Measurements from ENCODE around the gene SMIM7. TPM values are rescaled to one million over a fixed set of nuclear protein-coding genes. Genes with fewer than 3 reads are reported as not detected.

Gene SMIM7
- 100 to 1,000 TPM in 2 of 4 donors, 10 to 100 TPM in 2; 65.2 to 110 (median 86.2) TPM for total RNA-seq
- polyA plus RNA-seq = 10 to 100 TPM; 82.5 to 99.7 (median 88.5) TPM

DNA sequence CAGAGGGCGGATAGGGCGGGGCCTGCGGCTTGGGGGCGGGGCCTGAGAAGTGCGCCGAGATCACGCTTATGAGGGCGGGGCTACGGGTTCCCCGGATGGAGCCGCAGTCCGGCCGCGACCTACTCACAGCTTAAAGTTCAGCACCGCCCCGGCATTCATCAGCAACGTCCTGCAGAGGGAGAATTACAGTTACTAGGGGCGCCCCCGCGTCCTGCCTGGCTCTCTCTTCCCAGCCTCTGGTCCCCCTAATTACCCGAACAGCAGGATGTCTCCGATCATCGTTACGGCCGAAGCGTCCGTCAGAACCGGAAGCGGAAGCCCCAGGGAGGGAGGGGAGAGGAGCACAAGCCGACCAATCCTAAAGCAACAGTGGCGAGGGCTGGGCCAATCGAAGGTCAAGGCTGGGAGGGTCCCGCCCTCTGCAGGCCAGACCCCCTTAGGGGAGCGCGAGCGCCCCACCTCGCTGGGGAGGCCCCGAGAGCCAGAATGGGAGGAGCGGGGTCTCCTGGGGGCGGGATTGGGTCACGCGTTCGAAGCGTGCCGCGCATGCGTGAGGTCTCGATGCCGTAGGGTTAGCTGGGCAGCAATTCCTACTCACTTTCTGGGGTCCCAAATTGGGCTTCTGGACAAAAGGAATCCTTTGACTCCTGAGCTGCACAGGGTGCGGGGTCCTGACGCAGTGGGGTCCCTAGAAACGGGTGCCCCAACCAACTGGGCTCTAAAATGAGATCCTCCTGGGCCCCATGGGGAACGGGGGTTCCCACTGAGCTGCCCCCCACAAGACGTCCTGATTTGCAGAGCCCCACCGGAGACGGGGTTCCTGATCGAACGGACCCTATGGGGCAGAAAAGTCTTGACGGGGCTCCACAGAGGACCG is at the start of gene SMIM7:
TSS of gene SMIM7 (minus strand) at position 313 of the 877 bp plus-strand sequence. CDS start at position 279, 34 bp downstream.
- Histone ChIP-seq H3K36me3 (peaks cover 0 to 36% (median 17%) of the 10 kb centered on the region in 4 donors), H3K27me3 (no peaks in the 10 kb centered on the region), H3K4me3 (peak within 1 kb of the TSS; percentile 70 to 84 (median 80)), H3K9me3 (no peaks in the 10 kb centered on the region), H3K27ac (peak within 1 kb of the TSS; percentile 91 to 94 (median 94)), H3K4me1 (peaks cover 0 to 42% (median 33%) of the 10 kb centered on the region in 4 donors)
- intact Hi-C loops (cut with DNase I) = loop anchor here (1.0 to 5.0 kb wide), 3 partner anchors 31 to 167 kb away; partner anchors contain the start of genes SIN3B and SLC35E1
- peak; percentile 99 for DNase-seq
- 1% methylated on average over 60 of the region's 60 CpGs for WGBS, 2 donors
- TF ChIP-seq POLR2AphosphoS5 (IDR thresholded peaks at IDR 0.05) (peak; percentile 87 to 99 (median 96)), POLR2A (IDR thresholded peaks at IDR 0.05) (peak; percentile 89 to 95), EP300 (IDR thresholded peaks at IDR 0.05) (peak in 1 of 4 donors; percentile 39), CTCF (IDR thresholded peaks at IDR 0.05) (no peak)

DNA sequence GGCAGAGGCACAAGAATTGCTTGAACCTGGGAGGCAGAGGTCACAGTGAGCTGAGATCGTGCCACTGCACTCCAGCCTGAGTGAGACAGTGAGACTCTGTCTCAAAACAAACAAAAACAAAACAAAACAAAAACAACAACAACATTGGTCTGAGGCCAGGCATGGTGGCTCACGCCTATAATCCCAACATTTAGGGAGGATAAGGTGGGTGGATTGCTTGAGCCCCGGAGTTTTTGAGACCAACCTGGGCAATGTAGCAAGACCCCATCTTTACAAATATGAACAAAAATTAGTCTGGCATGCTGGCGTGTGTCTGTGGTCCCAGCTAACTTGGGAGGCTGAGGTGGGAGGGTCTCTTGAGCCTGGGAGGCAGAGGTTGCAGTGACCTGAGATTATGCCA is 43.7 kb upstream of the SMIM7 start:
- no peak for TF ChIP-seq POLR2A (IDR thresholded peaks at IDR 0.05)
- TF ChIP-seq POLR2AphosphoS5 (IDR thresholded peaks at IDR 0.05) = no peak
- no peak for TF ChIP-seq CTCF (IDR thresholded peaks at IDR 0.05)
- TF ChIP-seq EP300 (IDR thresholded peaks at IDR 0.05) = no peak
- no peak overlapping the region for H3K27ac ChIP-seq
- H3K27me3 ChIP-seq = no peaks in the 10 kb centered on the region
- no peaks in the 10 kb centered on the region for H3K36me3 ChIP-seq
- no peaks in the 10 kb centered on the region for H3K9me3 ChIP-seq
- no peaks in the 10 kb centered on the region for H3K4me1 ChIP-seq
- intact Hi-C loops (cut with DNase I) = no loop called here
- no peak overlapping the region for H3K4me3 ChIP-seq
- DNase-seq = no peak
- 86 to 90% methylated on average over 4 of the region's 4 CpGs for WGBS, 2 donors

- Histone ChIP-seq H3K36me3 (no peaks in the 10 kb centered on the region), H3K4me3 (no peak overlapping the region), H3K27ac (peak overlapping the region in 1 of 4 donors; percentile 8), H3K4me1 (no peaks in the 10 kb centered on the region), H3K27me3 (no peaks in the 10 kb centered on the region), H3K9me3 (no peaks in the 10 kb centered on the region)
- peak; percentile 70 for DNase-seq
- intact Hi-C loops (cut with DNase I) = no loop called here
- no peak for TF ChIP-seq POLR2A (IDR thresholded peaks at IDR 0.05)
- TF ChIP-seq POLR2AphosphoS5 (IDR thresholded peaks at IDR 0.05) = peak in 2 of 4 donors; percentile 8 to 22
- 65 to 66% methylated on average over 6 of the region's 6 CpGs for WGBS, 2 donors
These were observed 42.2 kb upstream of the SMIM7 start for GRCh38 chr19:16702123-16702522.

GRCh38 chr19:16698914-16699313 is 39.0 kb upstream of the SMIM7 start:
- Histone ChIP-seq H3K4me3 (no peak overlapping the region), H3K9me3 (no peaks in the 10 kb centered on the region), H3K27me3 (no peaks in the 10 kb centered on the region), H3K36me3 (no peaks in the 10 kb centered on the region), H3K27ac (no peak overlapping the region), H3K4me1 (no peaks in the 10 kb centered on the region)
- intact Hi-C loops (cut with DNase I) = no loop called here
- TF ChIP-seq POLR2AphosphoS5 (IDR thresholded peaks at IDR 0.05) (peak in 2 of 4 donors; percentile 12 to 23), CTCF (IDR thresholded peaks at IDR 0.05) (no peak), EP300 (IDR thresholded peaks at IDR 0.05) (no peak)
- peak; percentile 73 for DNase-seq
- 24 to 70% methylated on average over 5 of the region's 5 CpGs for WGBS, 2 donors

DNA sequence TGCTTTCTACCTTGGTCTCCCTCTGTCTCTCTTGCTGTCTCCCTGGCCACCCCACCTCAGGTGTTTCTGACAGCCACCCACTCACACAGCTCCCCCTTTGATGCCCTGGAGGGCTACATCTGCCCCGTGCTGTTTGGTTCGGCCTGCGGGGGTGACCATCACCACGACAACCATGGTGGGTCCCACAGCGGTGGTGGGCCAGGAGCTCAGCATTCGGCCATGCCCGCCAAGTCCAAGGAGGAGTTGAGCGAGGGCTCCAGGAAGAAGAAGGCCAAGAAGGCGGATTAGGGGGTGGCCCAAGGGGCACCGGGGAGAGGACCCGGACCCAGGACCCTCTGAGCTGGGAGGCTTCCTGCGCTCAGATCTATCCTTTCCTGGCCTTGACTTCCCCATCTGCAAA is 28.1 kb upstream of the SMIM7 start:
- intact Hi-C loops (cut with DNase I) = no loop called here
- 95 to 96% methylated on average over 12 of the region's 12 CpGs for WGBS, 2 donors
- TF ChIP-seq CTCF (IDR thresholded peaks at IDR 0.05) (no peak), POLR2A (IDR thresholded peaks at IDR 0.05) (no peak), POLR2AphosphoS5 (IDR thresholded peaks at IDR 0.05) (no peak), EP300 (IDR thresholded peaks at IDR 0.05) (no peak)
- Histone ChIP-seq H3K4me3 (no peak overlapping the region), H3K27ac (no peak overlapping the region), H3K27me3 (no peaks in the 10 kb centered on the region), H3K4me1 (no peaks in the 10 kb centered on the region), H3K9me3 (no peaks in the 10 kb centered on the region), H3K36me3 (no peaks in the 10 kb centered on the region)
- no peak for DNase-seq

Data from sigmoid colon (tissue), 7 donors.